Measurements from ENCODE around the gene CRB2. TPM values are rescaled to one million over a fixed set of nuclear protein-coding genes. Genes with fewer than 3 reads are reported as not detected.
A peak's percentile ranks its signal among the peaks of the same experiment; 100 is the strongest.

The CRB2 gene
- total and polyA plus RNA-seq, 2 of the 13 experiments (the other 11 are each of a cell fraction or from before 2014, with no cell fraction given) = 0.01 to 0.29 TPM

DNA sequence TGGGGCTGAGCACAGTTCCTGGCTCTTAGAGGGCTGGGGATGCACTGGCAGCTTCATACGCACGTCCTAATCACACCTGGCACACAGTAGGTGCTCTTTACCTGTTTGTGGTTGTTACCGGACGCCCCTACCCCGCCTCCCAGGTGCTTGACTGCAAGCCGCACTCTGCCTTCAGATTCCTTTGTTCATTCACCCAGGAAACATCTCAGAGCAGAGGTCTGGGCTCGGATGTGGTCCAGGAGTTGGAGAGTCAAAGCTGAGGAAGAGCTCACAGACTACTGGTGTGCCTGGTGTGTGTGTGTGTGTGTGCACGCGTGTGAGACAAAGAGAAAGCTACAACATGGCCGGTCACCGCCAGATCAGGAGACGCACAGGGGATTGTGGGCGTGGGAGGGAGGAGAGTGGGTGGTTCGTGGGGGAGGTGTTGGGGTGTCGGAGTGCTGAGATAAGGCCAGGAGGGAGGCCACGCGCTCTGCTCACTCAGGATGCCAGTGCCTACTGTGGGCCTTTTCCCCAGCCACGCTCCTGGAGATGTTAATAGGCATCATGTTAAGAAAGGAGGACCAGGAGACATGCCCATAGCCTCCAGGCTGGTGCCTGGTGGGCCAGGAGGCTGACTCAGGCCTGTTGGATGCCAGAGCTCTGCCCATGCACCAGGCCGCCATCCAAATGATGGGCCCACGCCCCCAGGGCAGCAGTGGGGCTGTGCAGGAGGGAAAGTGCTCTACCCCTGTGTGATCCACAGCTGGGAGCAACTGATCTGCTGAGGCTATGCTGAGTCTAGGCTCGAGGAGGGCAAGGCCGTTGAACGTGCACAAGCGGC lies 39.9 kb downstream of the CRB2 start:
- Histone ChIP-seq H4K20me1 (ENCODE audit: insufficient read depth, low read length) (no peaks in the 10 kb centered on the region), H3K27ac (ENCODE audit: extremely low read length, insufficient read depth, low read length) (no peak overlapping the region), H3K9ac (ENCODE audit: insufficient read depth, low read depth, low read length) (no peak overlapping the region), H3K4me3 (replicated peaks in 1 of 3; ENCODE audit: insufficient read depth in 1 of 3, low read depth in 2 of 3, low read length in 3 of 3) (no peak overlapping the region), H3K36me3 (replicated peaks in 1 of 2; ENCODE audit: control insufficient read depth in 1 of 2, insufficient read depth in 2 of 2, low read length in 2 of 2) (peaks cover 0 to 3% of the 10 kb centered on the region in 2 experiments; a peak in 3 of 5 replicates), H3K4me2 (ENCODE audit: low read depth, low read length) (no peak overlapping the region), H3K9me3 (ENCODE audit: low read length) (no peaks in the 10 kb centered on the region), H3K27me3 (ENCODE audit: control insufficient read depth in 1 of 2, insufficient read depth in 2 of 2, low read length in 2 of 2) (no peaks in the 10 kb centered on the region), H3K4me1 (ENCODE audit: insufficient read depth, low read length) (no peaks in the 10 kb centered on the region), H2AFZ (ENCODE audit: low read length) (no peak overlapping the region), H3K79me2 (ENCODE audit: insufficient read depth, low read length) (no peaks in the 10 kb centered on the region)
- FAIRE-seq (no peak), ATAC-seq (peak; percentile 18; the same call in 2 of the 3 replicates), DNase-seq (ENCODE audit: low spot score) (no peak)
- WGBS (ENCODE audit: low lambda C conversion rate) = 92% methylated on average over 20 of the region's 24 CpGs
- POLR2A ChIA-PET = no interaction called here
- intact Hi-C loops (cut with micrococcal nuclease; ENCODE audit: unreplicated experiment) (no loop called here), in situ Hi-C loops (cut with HindIII; ENCODE audit: extremely low pct_ligation_motif_present, low pct_unique_long_range_greater_than_20kb) (no loop called here)
- TF ChIP-seq ZKSCAN1 (IDR thresholded peaks at IDR 0.05; ENCODE audit: low read length) = 0 out of 2 replicates have a peak, but pooled peaks have one; percentile 37
- no peak for TF ChIP-seq MTA3 (CRISPR knock-in tag; IDR thresholded peaks at IDR 0.05)
- no TSS peak for BruUV-seq (replicated peaks)
- CTCF ChIA-PET (ENCODE audit: low intra/inter-chr PET ratio, low total read pairs) = no interaction called here

DNA sequence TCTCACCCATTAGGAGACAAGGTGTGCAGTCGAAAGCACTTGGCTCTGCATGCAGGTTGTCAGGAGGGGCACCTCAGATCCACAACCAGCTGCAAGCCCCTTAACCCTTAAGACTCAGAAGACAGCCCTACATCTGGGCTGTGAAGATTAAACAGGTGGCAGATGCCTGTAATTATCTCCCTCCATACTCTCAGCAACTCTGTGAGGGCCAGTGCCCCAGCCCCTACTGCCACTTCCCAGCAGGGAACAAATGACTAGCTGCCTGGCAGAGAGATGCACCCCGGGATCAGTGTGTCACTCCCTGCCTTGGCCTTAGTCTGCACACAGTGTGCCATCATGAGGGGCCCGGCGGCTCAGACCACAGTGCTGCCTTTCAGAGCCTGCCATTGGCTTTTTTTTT lies 42.0 kb downstream of the CRB2 start:
- no peaks in the 10 kb centered on the region for H4K20me1 ChIP-seq (ENCODE audit: insufficient read depth, low read length)
- ChIA-PET CTCF (ENCODE audit: low intra/inter-chr PET ratio, low total read pairs) (no interaction called here), POLR2A (no interaction called here)
- no peaks in the 10 kb centered on the region for H3K27me3 ChIP-seq (ENCODE audit: control insufficient read depth in 1 of 2, insufficient read depth in 2 of 2, low read length in 2 of 2)
- H3K9ac ChIP-seq (ENCODE audit: insufficient read depth, low read depth, low read length) = no peak overlapping the region
- H3K4me1 ChIP-seq (ENCODE audit: insufficient read depth, low read length) = no peaks in the 10 kb centered on the region
- no peaks in the 10 kb centered on the region for H3K9me3 ChIP-seq (ENCODE audit: low read length)
- ATAC-seq (no peak), FAIRE-seq (no peak), DNase-seq (ENCODE audit: low spot score) (no peak)
- WGBS (ENCODE audit: low lambda C conversion rate) = 98% methylated on average over 4 of the region's 4 CpGs
- no TSS peak for BruUV-seq (replicated peaks)
- no peak overlapping the region for H2AFZ ChIP-seq (ENCODE audit: low read length)
- H3K36me3 ChIP-seq (replicated peaks in 1 of 2; ENCODE audit: control insufficient read depth in 1 of 2, insufficient read depth in 2 of 2, low read length in 2 of 2) = peaks cover 0 to 5% of the 10 kb centered on the region in 2 experiments; a peak in 3 of 5 replicates
- in situ Hi-C loops (cut with HindIII; ENCODE audit: extremely low pct_ligation_motif_present, low pct_unique_long_range_greater_than_20kb) (no loop called here), intact Hi-C loops (cut with micrococcal nuclease; ENCODE audit: unreplicated experiment) (no loop called here)
- H3K4me3 ChIP-seq (replicated peaks in 1 of 3; ENCODE audit: insufficient read depth in 1 of 3, low read depth in 2 of 3, low read length in 3 of 3) = no peak overlapping the region
- no peak overlapping the region for H3K27ac ChIP-seq (ENCODE audit: extremely low read length, insufficient read depth, low read length)
- no peaks in the 10 kb centered on the region for H3K79me2 ChIP-seq (ENCODE audit: insufficient read depth, low read length)
- no peak overlapping the region for H3K4me2 ChIP-seq (ENCODE audit: low read depth, low read length)
- TF ChIP-seq FLYWCH1 (CRISPR knock-in tag; IDR thresholded peaks at IDR 0.05) (no peak), DNMT1 (CRISPR knock-in tag; IDR thresholded peaks at IDR 0.05) (no peak), ZMAT3 (CRISPR knock-in tag; conservative IDR thresholded peaks at IDR 0.05) (no peak), ZKSCAN8 (CRISPR knock-in tag; IDR thresholded peaks at IDR 0.05; ENCODE audit: borderline replicate concordance) (no peak), SP4 (CRISPR knock-in tag; IDR thresholded peaks at IDR 0.05) (no peak), ZNF333 (CRISPR knock-in tag; IDR thresholded peaks at IDR 0.05; ENCODE audit: borderline replicate concordance) (no peak), NR2F2 (IDR thresholded peaks at IDR 0.05; ENCODE audit: borderline replicate concordance, low read depth) (no peak), ZBTB8A (CRISPR knock-in tag; IDR thresholded peaks at IDR 0.05; ENCODE audit: borderline replicate concordance, low read depth) (no peak)
